HG03175 (cell line): ENCODE results near the gene DYNLRB2.

Experiments
- ATAC-seq: cut with Tn5 transposase; IDR thresholded peaks from one replicate; pipeline ENCODE4 v1.9.1; 2021; ENCODE audit warnings: mild to moderate bottlenecking, moderate library complexity; ENCODE audit not compliant: unreplicated experiment

The DYNLRB2 gene

DNA sequence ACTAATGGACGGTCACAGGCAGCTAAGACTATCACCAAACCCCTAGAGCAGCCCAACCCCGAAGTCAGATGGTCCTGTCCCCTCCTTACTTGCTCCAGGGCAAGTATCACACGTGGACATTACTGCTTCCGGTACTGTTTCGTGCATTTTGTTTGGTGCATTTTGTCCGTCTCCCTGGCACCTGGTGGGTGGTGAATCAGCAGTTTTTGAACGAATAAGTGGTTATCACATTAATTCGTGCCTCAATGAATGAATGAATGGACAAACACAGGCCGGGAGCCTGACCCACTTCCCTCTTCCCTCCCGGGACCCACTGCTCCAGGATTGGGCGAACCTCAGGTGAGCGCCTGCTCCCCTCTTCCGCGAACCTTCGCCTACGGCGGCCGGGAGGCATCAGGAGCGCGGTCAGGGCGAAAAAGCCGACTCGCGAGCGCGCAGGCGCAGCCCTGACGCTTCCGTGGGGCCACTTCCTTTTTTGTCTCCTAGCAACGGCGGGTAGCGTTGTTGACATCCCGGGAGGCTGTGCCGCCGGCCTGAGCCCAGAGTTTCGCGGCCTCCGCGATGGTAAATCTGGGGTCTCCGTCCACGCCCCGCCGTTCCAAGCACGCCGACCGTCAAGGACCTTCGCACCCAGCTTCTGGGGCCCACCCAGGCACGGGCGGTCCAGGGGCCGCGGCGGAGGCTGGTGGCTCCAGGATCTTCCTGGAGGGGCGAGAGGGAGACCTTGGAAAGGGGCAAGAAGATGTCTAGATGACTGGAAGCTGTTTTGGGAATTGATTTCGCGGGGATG is at the start of gene DYNLRB2:
Gene DYNLRB2, plus strand, starts transcription at position 478 of the 790 bp plus-strand sequence. Its CDS starts 84 bp downstream, at position 562.
- peak; percentile 99 for ATAC-seq

DNA sequence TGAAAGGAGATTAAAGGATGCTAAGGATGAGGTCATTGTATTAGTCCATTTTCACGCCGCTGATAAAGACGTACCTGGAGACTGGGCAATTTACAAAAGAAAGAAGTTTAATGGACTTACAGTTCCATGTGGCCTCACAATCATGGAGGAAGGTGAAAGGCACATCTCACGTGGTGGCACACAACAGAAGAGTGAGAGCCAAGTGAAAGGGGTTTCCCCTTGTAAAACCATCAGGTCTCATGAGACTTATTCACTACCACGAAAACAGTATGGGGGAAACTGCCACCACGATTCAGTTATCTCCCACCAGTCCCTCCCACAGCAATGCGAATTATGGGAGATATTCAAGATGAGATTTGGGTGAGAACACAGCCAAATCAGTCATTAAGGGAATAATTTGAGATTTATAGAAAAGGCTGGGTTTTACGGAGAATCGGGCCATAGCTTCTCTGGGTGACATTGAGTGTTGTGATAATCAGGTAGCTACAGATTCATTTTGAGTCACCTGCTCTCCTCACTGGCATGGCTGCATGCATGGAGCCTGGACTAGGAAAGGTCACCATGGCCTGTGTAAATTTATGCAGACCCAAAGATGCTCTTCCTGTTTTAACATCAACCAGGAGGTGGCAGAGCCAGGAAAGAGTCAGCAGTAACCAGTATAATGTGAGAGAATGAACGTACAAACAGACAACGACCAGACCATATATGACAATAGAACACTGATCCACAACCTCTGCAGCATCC is 40.5 kb upstream of the DYNLRB2 start:
- no peak for ATAC-seq

DNA sequence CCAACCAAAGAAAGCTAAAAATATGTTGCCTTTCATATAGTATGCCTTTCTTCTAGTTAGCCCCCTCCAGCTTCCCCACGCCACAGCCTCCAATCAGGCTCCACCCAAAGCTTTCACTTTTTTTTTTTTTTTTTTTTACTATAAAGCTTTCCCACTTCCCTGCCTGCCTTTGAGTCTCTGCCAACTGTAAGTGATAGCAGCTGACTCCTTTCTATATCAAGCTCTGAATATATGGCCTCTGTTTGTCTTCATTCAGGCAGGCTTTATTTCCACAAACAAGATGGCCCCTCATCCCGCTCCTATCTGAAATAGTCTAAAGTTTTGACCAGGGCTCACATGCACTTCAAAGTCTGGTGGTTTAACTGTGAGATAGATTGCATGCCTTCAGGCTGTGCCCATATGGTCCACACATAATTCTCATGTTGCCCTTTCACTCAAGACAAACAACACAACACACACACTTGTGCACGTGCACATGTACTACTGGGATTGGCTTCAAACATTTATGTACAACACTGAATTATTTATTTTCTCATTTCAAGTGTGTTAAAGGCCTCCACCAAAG is 39.8 kb upstream of the DYNLRB2 start:
- no peak for ATAC-seq

DNA sequence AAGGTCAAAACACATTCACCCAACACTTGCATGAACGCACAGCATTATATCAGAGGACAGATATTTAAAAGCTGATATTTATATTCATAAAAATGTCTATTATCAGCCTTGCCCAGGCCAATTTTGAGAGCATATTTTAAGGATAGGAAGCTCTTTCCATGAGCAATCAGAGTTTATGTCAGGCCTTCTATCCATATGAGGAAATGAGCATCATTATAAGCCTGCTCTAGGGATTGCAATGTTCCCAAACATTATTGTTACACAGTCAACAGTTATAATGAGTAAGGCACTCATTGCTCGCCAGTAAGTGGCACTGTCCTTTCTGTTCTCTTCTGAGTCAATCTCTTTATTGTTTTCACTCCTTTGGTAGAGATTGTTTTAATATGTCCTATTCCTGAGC is 37.7 kb upstream of the DYNLRB2 start:
- ATAC-seq: no peak

DNA sequence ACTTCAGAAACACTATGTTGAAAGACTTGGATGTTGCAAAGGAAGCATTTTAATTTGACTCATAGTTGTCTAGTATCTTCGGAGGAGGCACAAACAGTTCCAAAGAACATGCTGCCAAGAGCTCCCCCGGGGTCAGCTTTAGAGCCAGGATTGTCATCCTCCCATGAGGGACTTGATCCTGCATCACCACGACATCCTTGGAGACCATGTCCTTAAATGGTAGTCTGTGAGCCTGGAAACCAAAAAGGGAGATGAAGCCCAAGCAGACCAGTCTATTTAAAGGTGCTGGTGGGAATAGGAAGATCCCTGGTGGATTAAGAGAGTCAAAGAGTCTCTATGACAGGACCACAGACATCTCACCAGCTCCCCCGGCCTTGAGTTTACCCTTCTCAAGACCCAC is 33.3 kb upstream of the DYNLRB2 start:
- ATAC-seq: no peak

DNA sequence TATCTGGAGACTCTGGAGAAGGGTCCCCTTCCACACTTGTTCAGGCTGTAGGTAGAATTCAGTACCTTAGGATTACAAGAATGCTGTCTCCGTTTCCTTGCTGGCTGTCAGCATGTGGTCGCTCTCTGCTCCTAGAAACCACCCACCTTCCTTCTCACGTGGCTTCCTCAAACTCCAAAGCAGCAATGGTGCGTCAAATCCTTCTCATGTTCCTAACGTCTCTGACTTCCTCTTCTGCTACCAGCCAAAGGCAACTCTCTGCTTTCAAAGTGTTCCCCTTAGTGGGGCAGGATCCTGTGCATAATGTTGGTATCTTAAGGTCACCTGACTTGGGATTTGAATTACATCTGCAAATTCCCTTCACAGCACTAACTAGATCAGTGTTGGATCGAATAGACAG is 30.9 kb upstream of the DYNLRB2 start:
- ATAC-seq: no peak

DNA sequence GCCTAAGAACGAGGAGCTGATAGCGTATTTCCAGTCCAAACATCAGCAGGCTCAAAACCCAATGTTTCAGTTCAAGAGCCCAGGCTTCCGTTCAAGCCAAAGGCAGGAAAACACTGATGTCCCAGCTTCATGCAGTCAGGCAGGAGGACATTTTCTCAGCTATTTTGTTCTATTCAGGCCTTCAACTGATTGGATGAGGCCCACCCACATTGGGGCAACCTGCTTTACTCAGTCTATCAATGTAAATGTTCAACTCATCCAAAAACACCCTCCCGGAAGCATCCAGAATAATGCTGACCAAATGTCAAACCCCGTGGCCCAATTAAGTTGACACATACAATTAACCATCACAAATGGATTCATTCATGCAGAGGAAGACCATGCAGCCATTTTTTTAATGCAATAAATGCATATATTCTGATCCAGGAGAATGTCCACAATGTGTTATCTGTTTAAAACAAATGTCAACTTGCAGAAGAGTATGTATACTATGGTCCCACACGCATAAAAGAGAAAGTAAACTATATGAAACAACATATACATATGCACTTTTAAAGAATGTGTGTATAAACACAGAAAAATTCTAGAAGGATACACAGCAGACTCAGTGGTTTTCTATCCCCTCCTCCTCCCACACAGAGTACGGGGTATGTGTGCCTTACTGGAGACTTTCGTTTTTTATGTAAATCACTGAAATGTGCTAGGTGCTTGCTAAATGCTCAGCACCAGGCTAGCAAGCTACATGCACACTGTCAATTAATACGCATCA is 28.8 kb upstream of the DYNLRB2 start:
- ATAC-seq: no peak

DNA sequence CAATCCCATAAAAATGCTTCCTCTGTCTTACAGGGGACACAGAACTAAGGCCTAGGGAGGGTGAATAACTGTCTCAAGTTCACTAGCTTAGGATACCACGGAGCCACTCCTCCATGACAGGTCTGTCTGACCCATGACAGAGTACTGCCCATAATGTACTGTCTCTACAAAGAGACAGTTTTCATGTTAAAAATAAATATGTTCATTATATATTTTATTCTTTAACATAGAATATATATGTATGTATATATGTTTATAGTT is 28.3 kb upstream of the DYNLRB2 start:
- no peak for ATAC-seq

DNA sequence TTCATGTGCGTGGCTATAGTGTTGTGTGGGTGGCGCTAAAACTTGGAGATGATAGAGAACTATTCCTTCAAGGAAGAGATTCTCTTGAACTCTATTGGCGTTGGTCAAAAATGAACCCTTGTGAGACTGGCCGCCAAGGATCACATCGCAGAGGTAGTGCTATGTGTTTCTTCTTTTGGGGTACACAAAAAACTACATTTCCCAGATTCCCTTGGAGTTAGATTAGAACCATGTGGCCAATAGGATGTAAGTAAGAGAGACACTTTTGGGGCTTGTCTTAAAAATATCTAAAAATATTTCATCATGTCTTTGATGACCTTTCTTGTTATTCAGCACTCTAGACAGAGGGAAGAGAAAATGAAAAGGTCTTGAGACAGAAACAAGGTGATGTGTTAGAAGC is 25.4 kb upstream of the DYNLRB2 start:
- no peak for ATAC-seq

DNA sequence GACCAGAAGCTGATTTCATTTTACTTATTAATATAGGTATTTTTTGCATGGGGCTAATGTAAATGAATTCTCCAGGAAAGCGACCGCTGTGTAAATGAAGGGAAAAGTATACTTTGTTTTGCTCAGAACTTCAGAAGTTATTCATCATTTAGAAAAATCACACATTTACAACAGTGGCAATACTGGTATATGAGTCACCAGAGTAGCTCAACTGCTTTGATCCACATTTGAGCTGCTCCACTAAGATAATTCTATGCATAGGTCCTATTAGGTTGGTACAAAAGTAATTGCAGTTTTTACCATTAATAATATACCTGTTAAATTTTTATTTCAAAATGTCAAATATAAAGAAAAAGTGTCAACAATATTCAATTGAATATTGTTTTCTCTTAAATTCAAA is 22.9 kb upstream of the DYNLRB2 start:
- ATAC-seq: no peak

DNA sequence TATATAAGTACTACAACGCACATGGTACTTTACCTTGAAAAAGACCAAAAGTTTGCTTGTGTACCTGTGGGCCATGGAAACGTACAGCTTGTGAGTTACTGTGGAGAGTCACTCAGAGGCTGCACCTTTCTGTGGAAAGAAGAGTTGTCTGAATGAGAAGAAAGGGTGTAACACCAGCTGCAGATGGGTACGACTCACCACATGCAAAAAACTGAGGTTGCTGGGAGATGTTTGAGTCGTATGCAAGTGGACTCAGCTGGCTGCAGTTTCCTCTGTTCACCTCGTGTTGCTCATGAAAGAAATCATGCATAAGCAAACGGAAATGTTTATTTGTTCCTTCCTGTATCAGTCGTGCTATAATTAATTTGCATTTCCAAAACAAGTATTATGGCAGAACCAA is 22.4 kb upstream of the DYNLRB2 start:
- no peak for ATAC-seq

DNA sequence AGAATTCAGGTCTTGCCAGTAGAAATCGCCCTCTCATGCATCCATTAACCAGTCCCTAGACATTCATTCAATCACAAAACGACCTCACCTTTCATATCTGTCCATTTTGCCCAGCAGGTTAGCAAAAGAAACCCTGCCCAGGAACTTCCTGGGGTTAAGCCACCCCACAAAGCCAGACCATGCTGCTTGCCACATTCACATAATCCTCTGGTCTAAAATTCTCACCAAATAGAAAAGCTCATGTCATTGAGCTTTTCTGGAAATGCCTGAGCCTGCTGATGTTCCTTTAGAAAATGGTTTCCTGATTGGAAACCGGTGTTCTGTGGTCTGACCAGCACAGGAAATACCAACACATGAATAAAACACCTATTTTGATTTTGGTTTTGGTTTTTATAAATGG is 21.6 kb upstream of the DYNLRB2 start:
- no peak for ATAC-seq

DNA sequence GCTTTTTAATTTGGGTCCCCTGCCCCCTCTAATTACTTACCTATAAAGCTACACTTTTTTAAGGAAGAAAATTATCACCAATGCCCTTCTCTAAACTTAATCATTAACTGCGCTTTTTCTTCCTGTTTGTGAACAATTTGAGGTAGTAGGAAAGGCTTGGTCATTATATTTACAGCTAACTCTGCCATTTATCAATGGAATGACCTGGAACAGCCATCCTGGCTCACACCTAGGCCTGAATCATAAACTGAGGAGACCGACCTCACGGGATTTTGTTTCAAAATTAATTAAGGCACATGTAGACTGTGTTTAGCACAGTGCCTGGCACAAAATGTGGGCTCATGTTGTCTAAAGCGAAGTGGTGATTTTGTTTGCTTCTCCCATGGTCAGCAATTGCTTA is 15.4 kb upstream of the DYNLRB2 start:
- ATAC-seq: no peak

DNA sequence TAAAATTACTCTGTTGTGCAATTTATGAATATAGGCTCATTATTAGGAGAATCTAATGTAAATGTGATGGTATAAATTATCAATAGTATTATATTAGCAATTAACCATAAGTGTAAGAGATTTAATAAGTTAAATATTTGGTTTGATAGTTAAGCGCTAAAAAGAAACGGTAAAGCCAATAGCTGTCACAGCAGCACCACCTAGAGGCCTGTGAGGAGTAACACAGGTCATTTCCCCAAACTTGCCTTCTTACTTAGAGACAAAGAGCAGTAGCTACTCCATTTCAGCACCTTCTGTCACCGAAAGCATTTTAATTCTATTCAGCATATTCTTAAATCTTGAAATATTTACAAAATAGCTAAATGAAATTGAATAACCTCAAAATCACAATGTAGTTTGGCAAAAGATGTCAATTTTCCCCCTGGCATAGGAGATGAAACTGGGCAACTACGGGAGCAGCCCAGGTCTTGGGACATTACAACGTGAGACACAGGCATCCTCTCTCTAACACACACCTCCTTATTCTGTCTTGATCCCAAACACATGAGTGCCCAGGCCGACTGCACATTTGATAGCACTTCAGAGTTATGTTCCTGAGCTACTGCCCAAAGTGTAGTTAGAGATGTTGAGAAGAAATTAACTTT is 14.3 kb upstream of the DYNLRB2 start:
- ATAC-seq: peak; percentile 88

DNA sequence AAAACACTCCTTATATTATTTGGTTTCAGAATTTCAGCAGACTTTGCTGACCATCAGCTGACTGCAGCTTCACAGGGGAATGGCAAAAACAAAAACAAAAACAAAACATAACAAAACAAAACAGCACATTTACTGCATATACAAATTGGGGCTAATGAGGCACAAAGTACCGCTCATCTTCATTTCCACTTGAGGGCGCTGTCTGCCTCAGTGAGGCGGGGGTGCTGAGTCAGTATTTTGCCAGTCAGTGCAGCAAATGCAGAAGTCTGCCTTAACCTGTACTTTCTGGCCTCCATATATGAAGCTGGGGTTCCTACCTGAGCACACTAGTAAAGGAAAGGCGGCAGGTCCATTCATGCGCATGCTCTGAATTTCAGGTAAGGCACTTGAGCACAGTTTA is 13.5 kb upstream of the DYNLRB2 start:
- ATAC-seq: no peak

DNA sequence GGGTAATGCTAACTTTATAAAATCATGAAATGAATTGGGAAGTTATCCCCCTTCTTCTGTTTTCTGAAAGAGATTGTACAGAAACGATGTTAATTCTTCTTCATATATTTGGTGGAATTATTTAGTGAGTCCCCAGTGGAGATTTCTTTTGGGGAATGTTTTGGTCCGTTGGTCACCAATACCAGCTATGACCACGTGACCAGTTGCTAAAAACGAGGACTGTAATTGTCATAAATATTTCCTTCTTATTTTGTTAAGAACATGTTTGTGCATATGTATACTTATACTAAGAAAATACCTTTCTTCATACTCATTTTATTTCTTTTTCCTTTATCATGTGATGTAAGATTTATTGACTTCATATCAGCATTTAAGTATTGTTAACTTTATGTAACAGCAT is 10.3 kb upstream of the DYNLRB2 start:
- ATAC-seq: no peak

DNA sequence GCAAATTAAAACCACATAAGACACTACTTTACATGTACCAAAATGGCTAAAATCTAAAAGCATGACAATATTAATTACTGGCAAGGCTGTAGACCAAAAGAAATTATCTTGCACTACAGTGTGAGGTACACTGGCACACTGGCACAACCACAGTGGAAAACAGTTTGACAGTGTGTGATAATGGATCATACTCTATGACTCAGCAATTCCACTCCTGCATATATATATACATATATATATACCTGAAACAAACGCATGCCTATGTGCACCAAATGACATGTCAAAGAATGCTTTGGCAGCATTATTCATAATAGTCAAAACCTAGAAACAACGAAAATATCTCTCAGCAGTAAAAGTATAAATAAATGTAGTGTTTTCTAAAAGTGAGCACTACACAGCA is 4.6 kb upstream of the DYNLRB2 start:
- no peak for ATAC-seq

DNA sequence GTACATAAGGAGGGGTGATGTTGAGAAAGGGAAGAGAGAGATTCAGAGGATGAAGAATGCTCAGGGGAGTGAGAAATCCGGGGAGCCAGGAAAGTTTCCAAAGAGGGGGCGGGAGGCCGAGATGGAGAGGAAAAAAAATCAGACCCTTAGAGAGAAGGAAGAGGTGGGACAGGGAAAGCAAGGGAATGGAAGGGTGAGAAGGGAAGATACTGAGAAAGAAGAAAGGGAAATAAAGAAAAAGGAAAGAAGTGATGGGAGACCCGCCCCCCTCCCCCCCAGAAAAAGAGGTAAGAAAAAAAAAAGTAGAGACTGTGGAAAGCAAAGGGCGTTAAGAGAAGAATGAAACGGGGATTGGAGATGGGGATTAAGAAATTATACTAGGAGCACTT is 507 bp downstream of the DYNLRB2 start:
- ATAC-seq: no peak

DNA sequence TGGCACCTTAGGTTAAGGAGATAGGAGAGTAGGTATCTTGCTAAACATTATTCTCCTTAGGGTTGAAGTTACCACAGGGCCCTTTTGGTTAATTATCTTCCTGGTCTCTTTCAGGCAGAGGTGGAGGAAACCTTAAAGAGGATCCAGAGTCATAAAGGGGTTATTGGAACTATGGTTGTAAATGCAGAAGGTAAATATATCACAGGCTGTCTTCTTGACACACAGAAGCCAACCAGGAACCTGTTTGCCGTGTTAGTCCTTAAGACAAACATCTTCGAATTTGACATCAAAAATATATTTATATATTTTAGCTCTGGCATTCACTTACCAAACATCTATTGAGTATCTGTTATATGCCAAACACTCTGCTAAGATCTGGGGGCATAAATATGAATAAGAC is 2.4 kb downstream of the DYNLRB2 start:
- no peak for ATAC-seq

DNA sequence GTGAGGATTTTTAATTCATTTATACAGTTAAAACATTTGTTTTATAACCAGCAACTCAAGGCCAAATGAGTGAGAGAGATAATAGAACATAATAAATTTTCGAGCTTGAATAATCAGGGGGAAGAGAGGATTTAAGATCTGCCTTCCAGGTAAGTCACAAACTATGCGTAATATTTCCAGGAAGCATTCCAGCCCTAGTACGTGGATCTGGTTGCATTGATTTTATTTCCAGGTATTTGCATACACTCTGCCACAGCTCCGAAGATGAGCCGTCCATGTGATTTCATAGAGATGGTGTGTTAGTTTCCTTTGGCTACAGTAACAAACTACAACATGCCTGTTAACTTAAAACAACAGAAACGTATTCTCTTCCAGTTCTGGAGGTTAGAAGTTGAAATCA is 3.5 kb downstream of the DYNLRB2 start:
- no peak for ATAC-seq

DNA sequence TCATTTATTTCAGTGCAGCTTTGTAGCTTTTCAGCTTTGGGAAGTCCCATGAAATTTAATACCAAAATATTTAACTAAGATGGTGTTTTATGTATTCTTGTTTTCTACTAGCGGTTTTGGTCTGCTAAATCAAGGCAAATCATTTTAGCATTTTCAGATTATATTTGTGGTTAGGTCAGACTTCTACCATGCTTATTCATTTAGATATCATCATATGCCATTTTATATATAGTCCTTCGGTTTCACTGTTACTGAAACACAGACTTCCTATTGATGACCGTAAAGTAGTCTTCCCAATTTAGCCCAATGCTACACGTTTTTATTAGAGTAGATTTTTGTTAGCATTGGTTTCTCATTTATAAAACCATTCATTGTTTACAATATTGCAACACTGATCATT is 5.5 kb downstream of the DYNLRB2 start:
- no peak for ATAC-seq
